Natural killer cell treated with Interleukin-12 subunit alpha and Interleukin-12 subunit beta and Interleukin-15 and Interleukin-18, amount 100 ng/mL, for 72 hours (primary cell): Measurements from ENCODE around the gene AATK. TPM values are rescaled to one million over a fixed set of nuclear protein-coding genes. Genes with fewer than 3 reads are reported as not detected.

Source experiments
- ATAC-seq, 2 donors: fragments of 150-1000 bp; cut with Tn5 transposase in 1 of 2; sonication (Bioruptor Pico), chemical (Tn5 transposase) in 1 of 2; 2 replicates each; pipeline ENCODE4 v1.10.0; 2021
- DNase-seq: peaks from one replicate; pipeline ENCODE4 v3.0.0; 2022; ENCODE audit warnings: low spot score
- H3K27ac Mint-ChIP-seq, 2 donors: 1 replicate in 1 of 2; 2 replicates in 1 of 2; pipeline ENCODE4 v1.8.0; 2022; ENCODE audit warnings: mixed read lengths in 2 of 2, mild to moderate bottlenecking in 1 of 2, moderate library complexity in 1 of 2
- H3K27me3 Mint-ChIP-seq, 2 donors: 1 replicate in 1 of 2; 2 replicates in 1 of 2; pipeline ENCODE4 v1.8.0; 2022; ENCODE audit warnings: mixed read lengths in 2 of 2
- H3K36me3 Mint-ChIP-seq: one replicate; pipeline ENCODE4 v1.8.0; 2022; ENCODE audit warnings: mixed read lengths
- H3K4me1 Mint-ChIP-seq, 2 donors: 1 replicate in 1 of 2; 2 replicates in 1 of 2; pipeline ENCODE4 v1.8.0; 2022; ENCODE audit warnings: low read depth in 2 of 2, mixed read lengths in 2 of 2, mild to moderate bottlenecking in 1 of 2
- H3K4me3 Mint-ChIP-seq: one replicate; pipeline ENCODE4 v1.8.0; 2022; ENCODE audit warnings: mixed read lengths
- H3K9me3 Mint-ChIP-seq: 2 replicates; pipeline ENCODE4 v1.8.0; 2022; ENCODE audit warnings: mixed read lengths
- total RNA-seq, 2 donors: library from RNA; stranded (reverse); gene quantifications; one replicate each; pipeline ENCODE4 v1.2.3, GENCODE V29; 2022

Gene AATK
- total RNA-seq, 2 donors from 2014 or later = 1.8 to 7.6 TPM

- Mint-ChIP-seq H3K9me3 (no peaks in the 10 kb centered on the region), H3K36me3 (no peaks in the 10 kb centered on the region), H3K4me3 (no peak overlapping the region), H3K27me3 (peaks cover 0 to 2% of the 10 kb centered on the region in 2 donors), H3K27ac (no peak overlapping the region), H3K4me1 (no peaks in the 10 kb centered on the region)
- DNase-seq (no peak), ATAC-seq (no peak)
Observed at GRCh38 chr17:81181811-81182185, 15.8 kb upstream of the AATK start.

- no peak overlapping the region for H3K27ac Mint-ChIP-seq
- no peaks in the 10 kb centered on the region for H3K36me3 Mint-ChIP-seq
- H3K4me3 Mint-ChIP-seq = no peak overlapping the region
- H3K9me3 Mint-ChIP-seq = no peaks in the 10 kb centered on the region
- peaks cover 0 to 2% of the 10 kb centered on the region in 2 donors for H3K27me3 Mint-ChIP-seq
- no peak for DNase-seq
- no peaks in the 10 kb centered on the region for H3K4me1 Mint-ChIP-seq
- ATAC-seq = no peak
Observed at GRCh38 chr17:81180836-81181810, 15.1 kb upstream of the AATK start.

GRCh38 chr17:81179861-81180260 lies 13.8 kb upstream of the AATK start:
- Mint-ChIP-seq H3K4me1 (no peaks in the 10 kb centered on the region), H3K9me3 (no peaks in the 10 kb centered on the region), H3K27me3 (no peaks in the 10 kb centered on the region), H3K4me3 (no peak overlapping the region), H3K27ac (no peak overlapping the region), H3K36me3 (no peaks in the 10 kb centered on the region)
- ATAC-seq (no peak), DNase-seq (no peak)

GRCh38 chr17:81179220-81179619 lies 13.2 kb upstream of the AATK start:
- H3K4me1 Mint-ChIP-seq = no peaks in the 10 kb centered on the region

GRCh38 chr17:81178136-81179091 lies 12.4 kb upstream of the AATK start:
- Mint-ChIP-seq H3K4me3 (no peak overlapping the region), H3K27ac (no peak overlapping the region), H3K27me3 (no peaks in the 10 kb centered on the region), H3K36me3 (no peaks in the 10 kb centered on the region), H3K9me3 (no peaks in the 10 kb centered on the region), H3K4me1 (no peaks in the 10 kb centered on the region)
- no peak for ATAC-seq
- DNase-seq = no peak

More at GRCh38 chr17:81179220-81179619, 13.2 kb upstream of the AATK start:
- Mint-ChIP-seq H3K27ac (no peak overlapping the region), H3K27me3 (no peaks in the 10 kb centered on the region), H3K36me3 (no peaks in the 10 kb centered on the region), H3K4me3 (no peak overlapping the region), H3K9me3 (no peaks in the 10 kb centered on the region)
- DNase-seq (no peak), ATAC-seq (no peak)

- ATAC-seq (no peak), DNase-seq (no peak)
- Mint-ChIP-seq H3K4me1 (no peaks in the 10 kb centered on the region), H3K27ac (no peak overlapping the region), H3K9me3 (no peaks in the 10 kb centered on the region), H3K36me3 (no peaks in the 10 kb centered on the region), H3K27me3 (no peaks in the 10 kb centered on the region), H3K4me3 (no peak overlapping the region)
Observed at GRCh38 chr17:81176666-81177065, 10.6 kb upstream of the AATK start.

- Mint-ChIP-seq H3K9me3 (no peaks in the 10 kb centered on the region), H3K27me3 (no peaks in the 10 kb centered on the region), H3K4me3 (no peak overlapping the region), H3K36me3 (no peaks in the 10 kb centered on the region), H3K4me1 (no peaks in the 10 kb centered on the region), H3K27ac (no peak overlapping the region)
- DNase-seq = no peak
- no peak for ATAC-seq
Observed at GRCh38 chr17:81173762-81174155, 7.7 kb upstream of the AATK start.

GRCh38 chr17:81173052-81173761 lies 7.2 kb upstream of the AATK start:
- Mint-ChIP-seq H3K36me3 (no peaks in the 10 kb centered on the region), H3K27me3 (no peaks in the 10 kb centered on the region), H3K9me3 (no peaks in the 10 kb centered on the region), H3K27ac (no peak overlapping the region), H3K4me3 (no peak overlapping the region), H3K4me1 (no peaks in the 10 kb centered on the region)
- no peak for ATAC-seq
- no peak for DNase-seq

GRCh38 chr17:81171941-81172340 lies 5.9 kb upstream of the AATK start:
- peaks cover 0 to 2% of the 10 kb centered on the region in 2 donors for H3K27me3 Mint-ChIP-seq
- H3K36me3 Mint-ChIP-seq = no peaks in the 10 kb centered on the region
- DNase-seq (peak; percentile 29), ATAC-seq (no peak)
- no peak overlapping the region for H3K27ac Mint-ChIP-seq
- H3K4me1 Mint-ChIP-seq = no peaks in the 10 kb centered on the region
- H3K4me3 Mint-ChIP-seq = no peak overlapping the region
- H3K9me3 Mint-ChIP-seq = no peaks in the 10 kb centered on the region

- peak; percentile 58 for DNase-seq
- peaks cover 0 to 2% of the 10 kb centered on the region in 2 donors for H3K27me3 Mint-ChIP-seq
- H3K9me3 Mint-ChIP-seq = no peaks in the 10 kb centered on the region
- no peak overlapping the region for H3K27ac Mint-ChIP-seq
- ATAC-seq = no peak
- H3K36me3 Mint-ChIP-seq = no peaks in the 10 kb centered on the region
- H3K4me1 Mint-ChIP-seq = no peaks in the 10 kb centered on the region
- H3K4me3 Mint-ChIP-seq = no peak overlapping the region
Observed at GRCh38 chr17:81170727-81171494, 4.9 kb upstream of the AATK start.

GRCh38 chr17:81169870-81170309 lies 3.9 kb upstream of the AATK start:
- Mint-ChIP-seq H3K27ac (no peak overlapping the region), H3K4me1 (no peaks in the 10 kb centered on the region), H3K36me3 (no peaks in the 10 kb centered on the region), H3K4me3 (no peak overlapping the region), H3K9me3 (no peaks in the 10 kb centered on the region), H3K27me3 (peaks cover 0 to 2% of the 10 kb centered on the region in 2 donors)
- ATAC-seq (no peak), DNase-seq (no peak)

- Mint-ChIP-seq H3K4me1 (no peaks in the 10 kb centered on the region), H3K27ac (no peak overlapping the region), H3K4me3 (no peak overlapping the region), H3K27me3 (peaks cover 0 to 2% of the 10 kb centered on the region in 2 donors), H3K36me3 (no peaks in the 10 kb centered on the region), H3K9me3 (no peaks in the 10 kb centered on the region)
- DNase-seq (no peak), ATAC-seq (no peak)
Observed at GRCh38 chr17:81167638-81168037, 1.6 kb upstream of the AATK start.

GRCh38 chr17:81167194-81167524 lies 1.1 kb upstream of the AATK start:
- Mint-ChIP-seq H3K4me3 (no peak overlapping the region), H3K27me3 (peaks cover 0 to 2% of the 10 kb centered on the region in 2 donors), H3K36me3 (no peaks in the 10 kb centered on the region), H3K4me1 (no peaks in the 10 kb centered on the region), H3K27ac (no peak overlapping the region), H3K9me3 (no peaks in the 10 kb centered on the region)
- ATAC-seq (no peak), DNase-seq (no peak)
